CD4-positive, alpha-beta T cell treated with Interleukin-15 for 4 hours (primary cell): ENCODE results near the gene RBMS3.
"Not testable (repeated sequence)": the region's sequence is repeated elsewhere in the genome, so short reads cannot be mapped to it uniquely, and the experiment has no call there.

ENCODE experiments used
- DNase-seq: peaks from one replicate; pipeline ENCODE4 v3.0.0-alpha.2; 2020; ENCODE audit warnings: low spot score

Gene RBMS3

GRCh38 chr3:29484633-29485032 lies 203.8 kb downstream of the RBMS3 start:
- no peak for DNase-seq

- no peak for DNase-seq
Observed at GRCh38 chr3:29486096-29486495, 205.2 kb downstream of the RBMS3 start.

GRCh38 chr3:29486917-29487316 lies 206.0 kb downstream of the RBMS3 start:
- no peak for DNase-seq

GRCh38 chr3:29488922-29489321 lies 208.1 kb downstream of the RBMS3 start:
- no peak for DNase-seq

GRCh38 chr3:29493109-29493508 lies 212.2 kb downstream of the RBMS3 start:
- DNase-seq, result no peak

GRCh38 chr3:29494305-29495036 lies 213.6 kb downstream of the RBMS3 start:
- DNase-seq, result no peak

- no peak for DNase-seq
Observed at GRCh38 chr3:29497282-29497681, 216.4 kb downstream of the RBMS3 start.

- no peak for DNase-seq
Observed at GRCh38 chr3:29502771-29503170, 221.9 kb downstream of the RBMS3 start.

GRCh38 chr3:29503314-29503713 lies 222.4 kb downstream of the RBMS3 start:
- DNase-seq, result no peak

- DNase-seq, result no peak
Observed at GRCh38 chr3:29503958-29504357, 223.1 kb downstream of the RBMS3 start.

GRCh38 chr3:29506502-29506901 lies 225.6 kb downstream of the RBMS3 start:
- no peak for DNase-seq

- no peak for DNase-seq
Observed at GRCh38 chr3:29511701-29512100, 230.8 kb downstream of the RBMS3 start.

- no peak for DNase-seq
Observed at GRCh38 chr3:29512641-29513040, 231.8 kb downstream of the RBMS3 start.

GRCh38 chr3:29513236-29513635 lies 232.4 kb downstream of the RBMS3 start:
- DNase-seq, result no peak

- DNase-seq, result no peak
Observed at GRCh38 chr3:29514170-29514569, 233.3 kb downstream of the RBMS3 start.

GRCh38 chr3:29514912-29515311 lies 234.0 kb downstream of the RBMS3 start:
- no peak for DNase-seq

- no peak for DNase-seq
Observed at GRCh38 chr3:29515451-29515850, 234.6 kb downstream of the RBMS3 start.

- DNase-seq, result no peak
Observed at GRCh38 chr3:29516164-29516563, 235.3 kb downstream of the RBMS3 start.

- DNase-seq, result no peak
Observed at GRCh38 chr3:29520764-29521163, 239.9 kb downstream of the RBMS3 start.

- no peak for DNase-seq
Observed at GRCh38 chr3:29521293-29521692, 240.4 kb downstream of the RBMS3 start.

- no peak for DNase-seq
Observed at GRCh38 chr3:29521751-29522150, 240.9 kb downstream of the RBMS3 start.

- DNase-seq, result not testable (repeated sequence)
Observed at GRCh38 chr3:29524433-29524832, 243.6 kb downstream of the RBMS3 start.

- no peak for DNase-seq
Observed at GRCh38 chr3:29525254-29525881, 244.5 kb downstream of the RBMS3 start.

GRCh38 chr3:29527246-29527645 lies 246.4 kb downstream of the RBMS3 start:
- DNase-seq, result no peak
